Panc1 (cell line): ENCODE results near the gene GGA2. TPM values are rescaled to one million over a fixed set of nuclear protein-coding genes. Genes with fewer than 3 reads are reported as not detected.

Experiments used
- ATAC-seq: fragments of 200-7000 bp; cut with Tn5 transposase; 2 replicates; pipeline ENCODE4 v1.9.1; 2020; ENCODE audit warnings: mild to moderate bottlenecking, moderate library complexity
- BruUV-seq: library from RNA; stranded (reverse); fragments of 400-500 nt; replicated peaks from 2 replicates; lab custom pipeline; 2021; lab: Mats Ljungman, UMichigan
- CTCF ChIA-PET: fragments of 300-600 bp; sonication (Branson Sonifier 250); formaldehyde crosslinking; loops from one replicate; lab custom pipeline; 2022; ENCODE audit warnings: antibody characterized with exemption; lab: Charles Lee
- POLR2A ChIA-PET: fragments of 300-600 bp; sonication (Branson Sonifier 250); formaldehyde crosslinking; loops from one replicate; lab custom pipeline; 2022; ENCODE audit warnings: antibody characterized with exemption; lab: Charles Lee
- DNase-seq: peaks from one replicate; pipeline ENCODE4 v3.0.0-alpha.2; 2010; ENCODE audit warnings: low read depth, low spot score
- H3K27ac ChIP-seq: 2 replicates; pipeline ENCODE4 v1.5.1; 2011; ENCODE audit warnings: mild to moderate bottlenecking, low read length, inconsistent platforms
- H3K27me3 ChIP-seq: fragments of 200-500 bp; sonication (Bioruptor generic); 2 replicates; pipeline ENCODE4 v1.6.0; 2014; ENCODE audit warnings: low read length, inconsistent platforms; ENCODE audit not compliant: control insufficient read depth, insufficient read depth
- H3K36me3 ChIP-seq: fragments of 200-500 bp; sonication (Bioruptor generic); 2 replicates; pipeline ENCODE4 v1.5.1; 2014; ENCODE audit warnings: inconsistent platforms, mild to moderate bottlenecking, low read length, moderate library complexity; ENCODE audit not compliant: control insufficient read depth, insufficient read depth
- H3K4me1 ChIP-seq: 2 replicates; pipeline ENCODE4 v1.5.1; 2011; ENCODE audit warnings: inconsistent platforms, mild to moderate bottlenecking, low read length, moderate library complexity; ENCODE audit not compliant: control insufficient read depth, insufficient read depth
- H3K4me3 ChIP-seq, 2 experiments: 2 replicates each; pipeline ENCODE4 v1.5.1; 2011 to 2012; ENCODE audit warnings: low read depth in 2 of 2, low read length in 2 of 2, mild to moderate bottlenecking in 2 of 2, inconsistent platforms in 1 of 2, moderate library complexity in 1 of 2
- H3K9me3 ChIP-seq: fragments of 200-500 bp; sonication (Bioruptor generic); 2 replicates; pipeline ENCODE4 v1.5.1; 2014; ENCODE audit warnings: low read depth, mild to moderate bottlenecking, inconsistent platforms, low read length, moderate library complexity; ENCODE audit not compliant: control insufficient read depth, insufficient read depth
- CTCF ChIP-seq: fragments of 450-650 bp; IDR thresholded peaks from 2 replicates; pipeline ENCODE4 v1.5.1; 2017; ENCODE audit warnings: mild to moderate bottlenecking
- POLR2AphosphoS5 ChIP-seq: IDR thresholded peaks from 2 replicates; pipeline ENCODE4 v1.6.1; 2012; ENCODE audit warnings: mild to moderate bottlenecking, low read depth, low read length, moderate library complexity
- REST ChIP-seq, 2 experiments: IDR thresholded peaks; 2 replicates each; pipeline ENCODE4 v1.6.1; 2011 to 2012; ENCODE audit warnings: low read depth in 2 of 2, control low read depth in 1 of 2, low read length in 1 of 2, mild to moderate bottlenecking in 1 of 2, moderate library complexity in 1 of 2; ENCODE audit not compliant: insufficient read depth in 1 of 2
- SIN3A ChIP-seq: IDR thresholded peaks from 2 replicates; pipeline ENCODE4 v1.6.1; 2012; ENCODE audit warnings: low read depth, mild to moderate bottlenecking, low read length, moderate library complexity, borderline replicate concordance; ENCODE audit not compliant: insufficient read depth
- TCF7L2 ChIP-seq: IDR thresholded peaks from 2 replicates; pipeline ENCODE4 v1.6.1; 2011; ENCODE audit warnings: mild to moderate bottlenecking, low read depth, low read length, inconsistent platforms
- in situ Hi-C: cut with HindIII; loops from 2 replicates; pipeline ENCODE4 v1.10.0; 2016; ENCODE audit warnings: low sequenced_read_pairs, low pct_unique_long_range_greater_than_20kb
- intact Hi-C: fragments of 100-400 bp; cut with micrococcal nuclease; formaldehyde crosslinking; loops from one replicate; pipeline ENCODE4 v1.10.0; 2022; ENCODE audit not compliant: unreplicated experiment
- total RNA-seq: library from RNA; stranded (reverse); gene quantifications from one replicate; pipeline ENCODE4 v1.2.1, GENCODE V29; 2021; ENCODE audit not compliant: unreplicated experiment

Gene GGA2
- total RNA-seq, 1 experiment from 2014 or later, result 100 TPM

- in situ Hi-C loops, result no loop called here
- POLR2A ChIA-PET, result no interaction called here
- BruUV-seq, result no TSS peak
- Histone ChIP-seq H3K36me3 (peaks cover 17% of the 10 kb centered on the region), H3K27ac (no peak overlapping the region), H3K27me3 (no peaks in the 10 kb centered on the region), H3K4me3 (no peak overlapping the region), H3K9me3 (no peaks in the 10 kb centered on the region), H3K4me1 (no peaks in the 10 kb centered on the region)
- intact Hi-C loops, result no loop called here
- no peak for TF ChIP-seq SIN3A
- TF ChIP-seq TCF7L2, result no peak
- TF ChIP-seq CTCF, result no peak
- no peak for TF ChIP-seq POLR2AphosphoS5
- no peak for TF ChIP-seq REST (IDR thresholded peaks at IDR 0.05; ENCODE audit: insufficient read depth in 1 of 2, low read depth in 2 of 2, low read length in 1 of 2)
- ATAC-seq, result no peak
- DNase-seq, result no peak
- CTCF ChIA-PET, result no interaction called here
Observed at GRCh38 chr16:23535901-23536300, 25.6 kb upstream of the GGA2 start.

GRCh38 chr16:23534868-23535860 lies 24.9 kb upstream of the GGA2 start:
- intact Hi-C loops, result no loop called here
- no peak for ATAC-seq
- POLR2A ChIA-PET, result no interaction called here

More at GRCh38 chr16:23534868-23535860, 24.9 kb upstream of the GGA2 start:
- no peak overlapping the region for H3K4me3 ChIP-seq
- H3K4me1 ChIP-seq, result no peaks in the 10 kb centered on the region
- in situ Hi-C loops, result no loop called here
- H3K36me3 ChIP-seq, result peaks cover 17% of the 10 kb centered on the region
- DNase-seq, result no peak
- no peak for TF ChIP-seq CTCF
- TF ChIP-seq REST (IDR thresholded peaks at IDR 0.05; ENCODE audit: insufficient read depth in 1 of 2, low read depth in 2 of 2, low read length in 1 of 2), result no peak
- no peak for TF ChIP-seq TCF7L2
- no peak for TF ChIP-seq SIN3A
- no peak for TF ChIP-seq POLR2AphosphoS5
- no peaks in the 10 kb centered on the region for H3K9me3 ChIP-seq
- no peak overlapping the region for H3K27ac ChIP-seq
- H3K27me3 ChIP-seq, result no peaks in the 10 kb centered on the region
- no TSS peak for BruUV-seq
- CTCF ChIA-PET, result no interaction called here
